IPS DF 6.9 (cell line): Measurements from ENCODE around the gene MEIKIN.
A peak's percentile ranks its signal among the peaks of the same experiment; 100 is the strongest.

Source experiments
- DNase-seq: peaks from one replicate; pipeline ENCODE4 v3.0.0-alpha.2; 2013; ENCODE audit warnings: low read depth, low spot score
- H3K27ac ChIP-seq: one replicate; pipeline ENCODE4 v1.5.1; 2013; ENCODE audit warnings: low read length, control low read depth
- H3K27me3 ChIP-seq: 2 replicates; pipeline ENCODE4 v1.6.1; 2013; ENCODE audit warnings: mild to moderate bottlenecking, low read length; ENCODE audit not compliant: control insufficient read depth, insufficient read depth
- H3K36me3 ChIP-seq: 2 replicates; pipeline ENCODE4 v1.6.1; 2013; ENCODE audit warnings: low read length; ENCODE audit not compliant: control insufficient read depth, insufficient read depth
- H3K4me1 ChIP-seq: 2 replicates; pipeline ENCODE4 v1.6.1; 2013; ENCODE audit warnings: low read length; ENCODE audit not compliant: control insufficient read depth, insufficient read depth
- H3K4me3 ChIP-seq: 2 replicates; pipeline ENCODE4 v1.5.1; 2013; ENCODE audit warnings: mild to moderate bottlenecking, low read length
- H3K9me3 ChIP-seq: 2 replicates; pipeline ENCODE4 v1.6.1; 2013; ENCODE audit warnings: low read length, inconsistent platforms; ENCODE audit not compliant: control insufficient read depth, insufficient read depth
- WGBS: extraction: QIAGEN DNeasy Blood & Tissue Kit; methylation state at CpG from one replicate; pipeline ENCODE4 v1.1.7; 2013; ENCODE audit warnings: mixed read lengths, missing lambda C conversion rate; ENCODE audit not compliant: insufficient read length, insufficient coverage; 5-methylcytosine and 5-hydroxymethylcytosine counted together

The MEIKIN gene

GRCh38 chr5:131812371-131813160, 132.9 kb downstream of the MEIKIN start:
- peaks cover 1% of the 10 kb centered on the region; the same call in 1 of the 2 replicates for H3K4me1 ChIP-seq
- WGBS, result no CpG with 5 or more reads among the region's 4 CpGs

GRCh38 chr5:131810510-131811249, 134.8 kb downstream of the MEIKIN start:
- H3K9me3 ChIP-seq, result no peaks in the 10 kb centered on the region
- peaks cover 1% of the 10 kb centered on the region; the same call in 1 of the 2 replicates for H3K4me1 ChIP-seq
- DNase-seq, result peak; percentile 16
- no CpG with 5 or more reads among the region's 3 CpGs for WGBS
- H3K27me3 ChIP-seq, result no peaks in the 10 kb centered on the region
- H3K36me3 ChIP-seq, result no peaks in the 10 kb centered on the region
- no peak overlapping the region for H3K4me3 ChIP-seq
- H3K27ac ChIP-seq, result no peak overlapping the region

More at GRCh38 chr5:131812371-131813160, 132.9 kb downstream of the MEIKIN start:
- H3K27ac ChIP-seq, result no peak overlapping the region
- no peaks in the 10 kb centered on the region for H3K9me3 ChIP-seq
- H3K27me3 ChIP-seq, result no peaks in the 10 kb centered on the region
- H3K4me3 ChIP-seq, result no peak overlapping the region
- no peaks in the 10 kb centered on the region for H3K36me3 ChIP-seq
- DNase-seq, result no peak

GRCh38 chr5:131796793-131797693, 148.4 kb downstream of the MEIKIN start, which contains the start of gene FNIP1:
TSS of gene FNIP1 (minus strand) at chr5:131797017. CDS start at chr5:131796921, 96 bp downstream.
- Histone ChIP-seq H3K4me3 (peak within 1 kb of the TSS; percentile 91), H3K27me3 (no peaks in the 10 kb centered on the region), H3K4me1 (no peaks in the 10 kb centered on the region), H3K36me3 (no peaks in the 10 kb centered on the region), H3K27ac (no peak within 1 kb of the TSS), H3K9me3 (no peaks in the 10 kb centered on the region)
- no CpG with 5 or more reads among the region's 79 CpGs for WGBS
- peak; percentile 80 for DNase-seq

- WGBS, result no CpG with 5 or more reads among the region's 56 CpGs
- H3K9me3 ChIP-seq, result no peaks in the 10 kb centered on the region
- H3K4me1 ChIP-seq, result no peaks in the 10 kb centered on the region
- H3K27ac ChIP-seq, result no peak overlapping the region
- no peak for DNase-seq
- H3K36me3 ChIP-seq, result no peaks in the 10 kb centered on the region
- H3K4me3 ChIP-seq, result peak overlapping the region; percentile 91
- H3K27me3 ChIP-seq, result no peaks in the 10 kb centered on the region
These were observed 149.3 kb downstream of the MEIKIN start for GRCh38 chr5:131795879-131796792.

- no peaks in the 10 kb centered on the region for H3K36me3 ChIP-seq
- no peaks in the 10 kb centered on the region for H3K4me1 ChIP-seq
- no peak overlapping the region for H3K27ac ChIP-seq
- no peaks in the 10 kb centered on the region for H3K9me3 ChIP-seq
- no peak overlapping the region for H3K4me3 ChIP-seq
- WGBS, result no CpG with 5 or more reads among the region's 6 CpGs
- DNase-seq, result no peak
- H3K27me3 ChIP-seq, result no peaks in the 10 kb centered on the region
These were observed 150.2 kb downstream of the MEIKIN start for GRCh38 chr5:131795228-131795627.

- Histone ChIP-seq H3K9me3 (no peaks in the 10 kb centered on the region), H3K27ac (no peak overlapping the region), H3K4me1 (no peaks in the 10 kb centered on the region), H3K36me3 (no peaks in the 10 kb centered on the region), H3K4me3 (no peak overlapping the region), H3K27me3 (no peaks in the 10 kb centered on the region)
- no CpG with 5 or more reads among the region's 4 CpGs for WGBS
- no peak for DNase-seq
These were observed 150.9 kb downstream of the MEIKIN start for GRCh38 chr5:131794586-131794985.

- Histone ChIP-seq H3K9me3 (no peaks in the 10 kb centered on the region), H3K27me3 (no peaks in the 10 kb centered on the region), H3K27ac (no peak overlapping the region), H3K4me1 (no peaks in the 10 kb centered on the region), H3K36me3 (no peaks in the 10 kb centered on the region), H3K4me3 (no peak overlapping the region)
- no CpG with 5 or more reads among the region's 2 CpGs for WGBS
- no peak for DNase-seq
These were observed 152.6 kb downstream of the MEIKIN start for GRCh38 chr5:131792896-131793295.

- Histone ChIP-seq H3K36me3 (no peaks in the 10 kb centered on the region), H3K27me3 (no peaks in the 10 kb centered on the region), H3K9me3 (no peaks in the 10 kb centered on the region), H3K27ac (no peak overlapping the region), H3K4me1 (no peaks in the 10 kb centered on the region), H3K4me3 (no peak overlapping the region)
- no peak for DNase-seq
- WGBS, result no CpG with 5 or more reads among the region's 6 CpGs
These were observed 153.6 kb downstream of the MEIKIN start for GRCh38 chr5:131791866-131792265.

- H3K4me3 ChIP-seq, result no peak overlapping the region
- H3K4me1 ChIP-seq, result no peaks in the 10 kb centered on the region
- no CpG with 5 or more reads among the region's 2 CpGs for WGBS
- H3K27me3 ChIP-seq, result no peaks in the 10 kb centered on the region
- H3K27ac ChIP-seq, result no peak overlapping the region
- DNase-seq, result no peak
- H3K9me3 ChIP-seq, result no peaks in the 10 kb centered on the region
- H3K36me3 ChIP-seq, result no peaks in the 10 kb centered on the region
These were observed 154.9 kb downstream of the MEIKIN start for GRCh38 chr5:131790550-131790949.
